Adrenal gland (tissue), 12 donors: ENCODE results near the gene IZUMO1R. TPM values are rescaled to one million over a fixed set of nuclear protein-coding genes. Genes with fewer than 3 reads are reported as not detected.
"Not testable (repeated sequence)": the region's sequence is repeated elsewhere in the genome, so short reads cannot be mapped to it uniquely, and the experiment has no call there.

Source experiments
- DNase-seq, 7 donors: peaks; one replicate each; pipeline ENCODE4 v3.0.0-alpha.2; 2019 to 2020
- H3K27ac ChIP-seq, 5 donors: fragments of 200-600 bp; sonication (generic) in 4 of 5; 1 replicate in 3 of 5; 2 replicates in 2 of 5; pipeline versions ENCODE4 v1.5.1 to v1.8.0; 2016 to 2020; ENCODE audit warnings: mild to moderate bottlenecking in 1 of 5
- H3K27me3 ChIP-seq: fragments of 200-600 bp; 2 replicates; pipeline ENCODE4 v1.8.0; 2021
- H3K36me3 ChIP-seq, 2 donors: fragments of 200-600 bp; replicated peaks in 1 of 2; 1 replicate in 1 of 2; 2 replicates in 1 of 2; pipeline versions ENCODE4 v1.5.1 to v1.8.0; 2018 to 2022
- H3K4me1 ChIP-seq, 2 donors: fragments of 200-600 bp; replicated peaks in 1 of 2; 1 replicate in 1 of 2; 2 replicates in 1 of 2; pipeline versions ENCODE4 v1.5.1 to v1.8.0; 2018 to 2021
- H3K4me3 ChIP-seq, 4 donors: fragments of 200-600 bp; sonication (generic) in 3 of 4; one replicate each; pipeline ENCODE4 v1.5.1; 2016 to 2018
- H3K9me3 ChIP-seq, 3 donors: fragments of 200-600 bp; sonication (generic) in 1 of 3; replicated peaks in 1 of 3; 1 replicate in 2 of 3; 2 replicates in 1 of 3; pipeline versions ENCODE4 v1.5.1 to v1.8.0; 2016 to 2021
- POLR2A ChIP-seq, 2 donors: fragments of 450-650 bp; IDR thresholded peaks; one replicate each; pipeline ENCODE4 v1.6.1; 2017; ENCODE audit warnings: antibody characterized with exemption in 2 of 2, mild to moderate bottlenecking in 2 of 2, moderate library complexity in 1 of 2
- WGBS, 4 donors: extraction: QIAGEN DNeasy Blood & Tissue Kit in 2 of 4; methylation state at CpG; one replicate each; pipeline versions ENCODE4 v1.1.5 to v1.1.7; 2013 to 2017; 5-methylcytosine and 5-hydroxymethylcytosine counted together
- intact Hi-C, 2 donors: fragments of 100-400 bp; cut with DNase I; formaldehyde crosslinking; loops; one replicate each; pipeline versions ENCODE4 v1.14.1 to v1.15.0; 2022 to 2023
- polyA plus RNA-seq, 3 donors: library from polyadenylated mRNA; stranded (reverse); fragments of 200-250 nt in 2 of 3; fragments of 350-450 nt in 1 of 3; fragmentation: Illumina TruSeq in 1 of 3; extraction: RNeasy Lipid Tissue Mini Kit (QIAGEN cat#74804) in 1 of 3; gene quantifications; one replicate each; pipeline ENCODE4 v1.2.3, GENCODE V29; 2013 to 2014
- total RNA-seq, 9 donors: library from RNA; depleted of rRNA in 4 of 9; stranded (reverse); fragments of >200 nt in 4 of 9; fragments of 120-200 nt in 1 of 9; fragmentation: NEBNext Ultra II Directional in 1 of 9; extraction: Animal tissue kit (Norgen Biotek cat#: 25700) in 1 of 9; gene quantifications; one replicate each; pipeline versions ENCODE4 v1.1.0 to v1.2.4, GENCODE V29; 2013 to 2023
- TF ChIP-seq, protein P1 (sequence below), 6 experiments: fragments of 450-650 bp in 4 of 6; fragments of 200-600 bp in 2 of 6; sonication (generic) in 1 of 6; IDR thresholded peaks; 1 replicate in 5 of 6; 2 replicates in 1 of 6; pipeline versions ENCODE4 v1.5.1 to v1.8.0; 2016 to 2021; ENCODE audit warnings: antibody characterized with exemption in 6 of 6, mild to moderate bottlenecking in 2 of 6, moderate library complexity in 1 of 6
- donor health status: healthy with polysubstance abuse.
- donor health status: Bipolar disorder and iron deficiency.
- donor health status: DM: yes; HTN: yes; CAD: no.
- donor health status: DM: no; HTN: no; CAD: no.
- donor health status: DM: no; HTN: no; CAD: no.
- donor health status: DM: yes; HTN: yes; CAD: no.

The IZUMO1R gene
- total and polyA plus RNA-seq, 12 donors: 0.50 TPM; not detected in 11

DNA sequence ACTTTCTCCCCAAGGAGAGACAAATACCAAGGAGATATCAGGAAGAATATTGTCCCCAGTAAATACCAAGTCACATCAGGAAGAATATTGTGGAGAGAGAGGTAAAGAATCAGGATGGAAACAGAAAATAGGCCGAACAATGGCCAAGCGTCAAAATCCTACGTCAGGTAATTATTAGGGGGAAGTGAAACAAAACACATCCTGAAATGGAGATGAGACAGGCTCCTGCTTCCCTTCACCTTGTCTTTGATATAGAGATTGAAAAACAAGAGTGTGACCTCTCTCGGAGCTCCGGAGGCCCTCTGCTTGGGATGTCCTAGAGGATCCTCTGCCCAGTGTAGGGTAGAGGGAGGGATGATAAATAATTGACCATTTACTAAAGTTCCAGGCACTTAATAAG is 27.4 kb upstream of the IZUMO1R start:
- intact Hi-C loops: no loop called here
- TF ChIP-seq, protein P1, sequence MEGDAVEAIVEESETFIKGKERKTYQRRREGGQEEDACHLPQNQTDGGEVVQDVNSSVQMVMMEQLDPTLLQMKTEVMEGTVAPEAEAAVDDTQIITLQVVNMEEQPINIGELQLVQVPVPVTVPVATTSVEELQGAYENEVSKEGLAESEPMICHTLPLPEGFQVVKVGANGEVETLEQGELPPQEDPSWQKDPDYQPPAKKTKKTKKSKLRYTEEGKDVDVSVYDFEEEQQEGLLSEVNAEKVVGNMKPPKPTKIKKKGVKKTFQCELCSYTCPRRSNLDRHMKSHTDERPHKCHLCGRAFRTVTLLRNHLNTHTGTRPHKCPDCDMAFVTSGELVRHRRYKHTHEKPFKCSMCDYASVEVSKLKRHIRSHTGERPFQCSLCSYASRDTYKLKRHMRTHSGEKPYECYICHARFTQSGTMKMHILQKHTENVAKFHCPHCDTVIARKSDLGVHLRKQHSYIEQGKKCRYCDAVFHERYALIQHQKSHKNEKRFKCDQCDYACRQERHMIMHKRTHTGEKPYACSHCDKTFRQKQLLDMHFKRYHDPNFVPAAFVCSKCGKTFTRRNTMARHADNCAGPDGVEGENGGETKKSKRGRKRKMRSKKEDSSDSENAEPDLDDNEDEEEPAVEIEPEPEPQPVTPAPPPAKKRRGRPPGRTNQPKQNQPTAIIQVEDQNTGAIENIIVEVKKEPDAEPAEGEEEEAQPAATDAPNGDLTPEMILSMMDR (IDR thresholded peaks at IDR 0.05): no peak
- TF ChIP-seq POLR2A (IDR thresholded peaks at IDR 0.05): no peak
- no peaks in the 10 kb centered on the region for H3K9me3 ChIP-seq
- no peak overlapping the region for H3K27ac ChIP-seq
- no peak overlapping the region for H3K4me3 ChIP-seq
- no peak for DNase-seq
- no peaks in the 10 kb centered on the region for H3K4me1 ChIP-seq
- 86 to 91% (median 87%) methylated on average over 5 of the region's 5 CpGs for WGBS, 4 donors
- no peaks in the 10 kb centered on the region for H3K27me3 ChIP-seq
- H3K36me3 ChIP-seq: no peaks in the 10 kb centered on the region

DNA sequence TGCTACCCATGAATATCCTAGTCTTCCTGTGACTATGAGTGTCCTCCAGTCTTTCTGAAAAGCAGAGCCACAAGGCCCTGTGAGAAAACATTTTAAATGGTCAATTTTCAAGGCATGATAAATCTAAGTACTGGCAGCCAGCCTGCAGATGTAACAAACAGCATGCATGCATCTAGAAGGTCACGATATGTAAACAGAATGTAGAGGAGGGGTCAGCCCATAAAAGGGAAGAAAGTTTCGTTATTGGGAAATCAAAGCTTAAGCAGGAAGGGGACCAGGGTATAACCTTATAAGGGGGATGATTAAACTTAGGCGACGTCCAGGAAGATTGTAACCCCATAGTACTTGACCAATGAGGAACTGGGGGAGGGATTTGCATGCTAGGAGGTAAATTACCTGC is 26.2 kb upstream of the IZUMO1R start:
- intact Hi-C loops, H3K4me3 ChIP-seq, H3K27me3 ChIP-seq, H3K9me3 ChIP-seq, H3K36me3 ChIP-seq, H3K27ac ChIP-seq, H3K4me1 ChIP-seq, DNase-seq: not testable (repeated sequence)
- 50 to 58% (median 55%) methylated on average over 4 of the region's 4 CpGs for whole genome bisulfite sequencing, 4 donors

DNA sequence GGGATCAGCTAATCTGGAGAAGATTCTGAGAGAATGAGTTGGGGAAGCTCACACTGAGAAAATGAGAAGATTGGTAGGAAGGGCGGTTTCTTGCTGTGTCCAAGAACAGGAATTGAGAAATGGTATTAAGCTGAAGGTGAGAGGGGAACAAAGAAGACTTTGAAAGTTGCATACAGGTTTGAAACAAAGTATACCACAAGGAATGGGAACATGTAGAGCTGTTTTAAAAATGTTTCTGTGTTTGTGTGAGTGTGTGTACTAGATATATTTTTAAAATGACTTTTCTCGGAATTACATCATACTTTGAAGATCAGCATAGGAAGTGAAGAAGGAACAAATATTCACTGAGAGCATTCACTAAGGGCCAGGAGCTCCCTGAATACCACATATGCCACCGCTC is 24.4 kb upstream of the IZUMO1R start:
- WGBS, 4 donors: 89 to 96% (median 95%) methylated on average over 3 of the region's 3 CpGs
- TF ChIP-seq, protein P1 (IDR thresholded peaks at IDR 0.05): no peak
- TF ChIP-seq POLR2A (IDR thresholded peaks at IDR 0.05): no peak

DNA sequence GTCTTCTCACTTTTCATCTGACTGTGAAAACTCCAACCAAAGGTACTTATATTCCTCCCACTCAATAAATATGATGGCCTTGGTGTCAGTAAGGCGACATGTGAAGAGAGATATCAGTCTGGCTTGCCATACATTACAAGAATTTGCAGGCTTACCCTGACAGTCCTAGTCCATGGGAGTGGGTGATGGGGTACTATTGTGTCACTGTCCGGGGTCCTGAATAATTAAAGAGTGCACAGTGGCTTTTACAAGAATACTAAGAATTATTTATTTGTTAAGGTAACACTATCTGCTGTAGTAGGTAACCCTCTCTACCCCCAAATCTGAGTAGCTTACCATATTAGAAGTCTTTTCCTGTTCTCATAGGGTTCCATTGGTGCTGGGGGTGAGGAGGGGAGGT is 23.1 kb upstream of the IZUMO1R start:
- H3K9me3 ChIP-seq: no peaks in the 10 kb centered on the region
- WGBS, 4 donors: 77 to 92% (median 85%) methylated on average over 2 of the region's 2 CpGs
- no peaks in the 10 kb centered on the region for H3K27me3 ChIP-seq
- intact Hi-C loops: no loop called here
- H3K4me3 ChIP-seq: no peak overlapping the region
- no peaks in the 10 kb centered on the region for H3K36me3 ChIP-seq
- H3K4me1 ChIP-seq: no peaks in the 10 kb centered on the region
- TF ChIP-seq, protein P1 (IDR thresholded peaks at IDR 0.05): no peak
- no peak for TF ChIP-seq POLR2A (IDR thresholded peaks at IDR 0.05)
- H3K27ac ChIP-seq: no peak overlapping the region
- DNase-seq: no peak

More for the DNA sequence above, 24.4 kb upstream of the IZUMO1R start:
- Histone ChIP-seq H3K36me3 (no peaks in the 10 kb centered on the region), H3K4me1 (no peaks in the 10 kb centered on the region), H3K4me3 (no peak overlapping the region), H3K27ac (no peak overlapping the region), H3K27me3 (no peaks in the 10 kb centered on the region), H3K9me3 (no peaks in the 10 kb centered on the region)
- intact Hi-C loops: no loop called here
- DNase-seq: no peak

DNA sequence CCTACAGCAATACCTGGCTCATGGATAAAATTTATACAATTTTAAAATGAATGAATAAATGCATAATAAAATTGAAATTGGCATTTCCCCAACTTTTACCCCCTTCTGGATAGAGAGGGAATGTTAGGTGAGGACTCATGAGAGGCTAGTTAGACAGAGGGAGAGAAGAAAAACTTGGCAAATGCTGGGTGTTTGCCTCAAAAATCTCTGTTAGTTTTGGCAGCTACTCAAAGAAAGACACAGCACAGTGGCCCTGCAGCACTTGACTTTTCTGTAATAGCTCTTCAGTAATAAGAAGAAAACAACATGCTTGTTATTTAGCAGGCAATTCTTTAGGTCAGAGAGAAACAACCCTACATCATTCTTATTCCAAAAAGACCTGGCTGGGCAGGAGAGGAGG is 20.7 kb upstream of the IZUMO1R start:
- intact Hi-C loops: no loop called here
- Histone ChIP-seq H3K4me3 (no peak overlapping the region), H3K9me3 (no peaks in the 10 kb centered on the region), H3K36me3 (no peaks in the 10 kb centered on the region), H3K4me1 (no peaks in the 10 kb centered on the region), H3K27ac (no peak overlapping the region), H3K27me3 (no peaks in the 10 kb centered on the region)
- DNase-seq: no peak
- TF ChIP-seq, protein P1 (IDR thresholded peaks at IDR 0.05): no peak
- TF ChIP-seq POLR2A (IDR thresholded peaks at IDR 0.05): no peak
